CD4-positive, alpha-beta T cell treated with Interleukin-10 for 1 hour (primary cell): ENCODE measurements around the gene SLC6A4.
"Not testable (repeated sequence)": the region's sequence is repeated elsewhere in the genome, so short reads cannot be mapped to it uniquely, and the experiment has no call there.

Source experiments
- DNase-seq: peaks from one replicate; pipeline ENCODE4 v3.0.0-alpha.2; 2020

Gene SLC6A4

DNA sequence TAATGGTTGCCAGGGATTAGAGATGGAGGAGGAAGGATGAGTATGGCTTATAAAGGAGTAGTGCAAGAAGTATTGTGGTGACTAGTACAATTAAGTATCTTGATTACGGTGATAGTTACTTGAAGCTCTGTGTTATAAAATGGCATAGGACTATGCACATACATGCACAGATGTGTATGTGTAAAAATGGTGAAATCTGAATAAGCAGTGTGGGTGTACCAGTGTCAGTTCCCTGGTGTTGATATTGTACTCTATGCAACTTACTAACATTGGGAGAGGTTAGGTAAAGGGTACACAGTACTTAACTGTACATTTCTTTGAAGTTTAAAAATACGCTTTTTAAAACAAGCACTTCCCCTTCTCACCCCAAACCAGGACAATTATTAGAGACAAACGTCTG, 70.3 kb downstream of the SLC6A4 start:
- no peak for DNase-seq

DNA sequence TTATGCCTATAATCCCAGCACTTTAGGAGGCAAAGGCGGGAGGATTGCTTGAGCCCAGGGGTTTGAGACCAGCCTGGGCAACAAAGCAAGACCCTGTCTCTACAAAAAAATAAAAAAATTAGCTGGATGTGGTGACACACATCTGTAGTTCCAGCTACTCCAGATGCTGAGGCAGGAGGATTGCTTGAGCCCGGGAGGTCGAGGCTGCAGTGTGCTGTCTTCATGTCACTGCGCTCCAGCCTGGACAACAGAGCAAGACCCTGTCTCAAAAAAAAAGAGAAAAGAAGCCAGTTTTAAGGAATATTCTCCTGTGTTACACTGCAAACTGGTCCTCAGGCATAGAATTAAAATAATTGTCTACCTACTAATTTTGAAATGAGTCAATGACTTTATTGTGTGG, 71.0 kb downstream of the SLC6A4 start:
- no peak for DNase-seq

DNA sequence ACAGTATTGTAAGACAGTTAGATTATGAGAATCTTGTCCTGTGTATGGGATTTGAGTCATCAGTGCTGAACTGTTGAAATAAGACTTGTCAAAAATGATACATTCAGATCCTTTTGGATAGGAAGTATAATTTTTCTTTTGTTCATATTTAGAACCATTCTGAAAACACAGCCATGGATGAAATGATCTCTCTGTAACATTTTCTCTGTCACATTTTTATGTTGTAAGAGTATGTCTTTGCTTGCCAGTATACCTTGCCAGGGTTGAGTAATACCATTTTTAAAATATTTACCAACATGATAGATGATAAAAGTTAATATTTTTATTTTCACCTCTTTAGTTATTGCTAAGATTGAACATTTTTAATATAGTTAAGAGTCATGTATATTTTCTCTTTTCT, 73.9 kb downstream of the SLC6A4 start:
- DNase-seq, result no peak

DNA sequence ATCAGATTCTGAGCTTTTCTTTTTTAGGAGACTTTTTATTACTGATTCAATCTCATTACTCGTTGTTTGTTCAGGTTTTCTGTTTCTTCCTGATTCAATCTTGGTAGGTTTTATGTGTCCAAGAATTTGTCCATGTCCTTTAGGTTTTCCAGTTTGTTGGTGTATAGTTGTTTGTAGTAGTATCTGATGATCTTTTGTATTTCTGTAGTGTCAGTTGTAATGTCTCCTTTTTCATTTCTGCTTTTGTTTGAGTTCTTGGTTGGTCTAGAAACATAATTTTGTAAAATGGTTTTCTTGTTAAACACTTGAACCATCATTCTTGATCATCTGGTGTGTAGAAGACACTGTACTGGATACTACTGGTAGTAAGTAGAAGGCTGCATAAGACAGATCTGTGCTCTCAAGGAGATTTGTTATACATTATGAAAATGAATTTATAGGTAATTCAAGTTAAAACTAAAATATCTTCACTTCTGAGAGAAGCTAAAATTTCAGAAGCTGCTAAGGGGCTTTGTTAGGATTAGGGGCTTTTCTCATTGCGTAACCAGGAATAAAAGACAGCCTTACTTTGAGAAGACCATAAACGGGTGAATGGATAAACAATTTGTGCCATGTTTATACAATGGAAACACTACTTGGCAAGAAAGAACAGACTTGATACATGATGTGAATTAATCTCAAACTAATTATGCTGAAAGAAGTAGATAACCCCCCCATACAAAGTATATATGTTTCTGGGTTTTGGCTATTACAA, 74.9 kb downstream of the SLC6A4 start:
- no peak for DNase-seq

DNA sequence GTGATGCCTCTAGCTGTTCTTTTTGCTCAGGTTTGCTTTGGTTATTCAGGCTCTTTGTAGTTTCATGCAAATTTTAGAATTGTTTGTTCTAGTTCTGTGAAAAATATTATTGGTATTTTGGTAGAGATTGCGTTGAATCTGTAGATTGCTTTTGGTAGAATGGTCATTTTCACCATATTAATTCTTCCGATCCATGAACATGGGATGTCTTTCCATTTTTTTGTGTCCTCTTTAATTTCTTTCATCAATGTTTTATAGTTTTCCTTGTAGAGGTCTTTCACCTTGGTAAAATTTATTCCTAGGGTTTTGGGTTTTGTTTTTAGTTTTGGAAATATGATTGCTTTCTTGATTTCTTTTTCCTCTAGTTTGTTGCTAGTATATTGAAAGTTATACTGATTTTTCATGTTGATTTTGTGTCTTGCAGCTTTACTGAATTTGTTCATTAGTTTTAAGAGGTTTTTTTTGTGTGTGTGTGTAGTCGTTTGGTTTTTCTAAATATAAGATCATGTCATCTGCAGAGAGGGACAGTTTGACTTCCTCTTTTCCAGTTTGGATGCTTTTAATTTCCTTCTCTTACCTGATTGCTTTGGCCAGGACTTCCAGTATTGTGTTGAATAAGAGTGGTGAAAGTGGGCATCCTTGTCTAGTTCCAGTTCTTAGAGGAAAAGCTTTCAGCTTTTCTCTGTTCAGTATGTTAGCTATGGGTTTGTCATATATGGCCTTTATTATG, 76.4 kb downstream of the SLC6A4 start:
- DNase-seq, result no peak

DNA sequence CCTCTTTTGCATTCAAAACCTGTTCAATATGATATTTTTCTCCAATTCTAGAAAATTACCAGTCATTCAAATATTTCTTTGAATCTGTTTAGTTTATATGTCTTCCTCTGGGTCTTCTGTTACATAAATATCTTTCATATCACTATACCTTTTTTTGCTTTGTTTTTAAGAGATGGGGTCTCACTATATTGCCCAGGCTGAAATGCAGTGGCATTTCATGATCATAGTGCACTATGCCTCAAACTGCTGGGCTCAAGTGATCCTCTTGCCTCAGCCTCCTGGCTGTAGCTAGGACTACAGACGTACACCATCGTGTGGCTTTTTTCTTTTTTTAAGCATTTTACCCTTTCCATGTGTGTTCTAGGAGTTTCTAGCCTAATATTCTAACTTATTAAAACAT, 80.1 kb downstream of the SLC6A4 start:
- no peak for DNase-seq

DNA sequence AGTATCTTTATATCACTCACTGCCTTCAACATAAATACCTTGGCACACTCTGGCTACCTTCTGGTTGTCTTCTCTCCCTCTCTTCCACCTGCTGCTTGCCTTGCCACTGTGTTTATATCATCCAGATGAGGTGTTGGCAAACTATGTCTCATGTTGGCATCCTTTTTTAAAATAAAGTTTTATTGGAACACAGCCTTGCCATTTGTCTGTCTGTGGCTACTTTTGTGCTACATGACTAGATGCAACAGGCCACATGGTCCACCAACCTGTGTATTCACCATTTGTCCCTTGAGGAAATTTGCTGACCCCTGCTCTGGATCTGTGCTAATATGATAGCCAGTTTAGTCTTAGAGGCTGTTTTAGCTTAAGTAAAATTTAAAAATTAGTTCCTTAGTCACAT, 82.0 kb downstream of the SLC6A4 start:
- no peak for DNase-seq

DNA sequence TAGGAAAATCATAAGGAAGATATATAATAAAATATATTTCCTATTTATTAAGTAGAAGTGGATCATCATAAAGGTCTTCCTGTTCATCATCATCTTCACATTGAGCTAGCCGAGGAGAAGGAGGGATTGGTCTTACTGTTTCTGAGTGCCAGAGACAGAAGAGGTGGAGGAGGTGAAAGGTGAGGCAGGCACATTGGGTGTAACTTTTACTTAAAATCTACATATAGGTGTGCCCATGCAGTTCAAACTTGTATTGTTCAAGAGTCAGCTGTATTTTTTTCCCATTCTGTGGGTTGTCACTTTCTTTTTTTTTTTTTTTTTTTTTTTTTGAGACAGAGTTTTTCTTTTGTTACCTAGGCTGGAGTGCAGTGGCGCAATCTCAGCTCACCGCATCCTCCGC, 84.0 kb downstream of the SLC6A4 start:
- no peak for DNase-seq

DNA sequence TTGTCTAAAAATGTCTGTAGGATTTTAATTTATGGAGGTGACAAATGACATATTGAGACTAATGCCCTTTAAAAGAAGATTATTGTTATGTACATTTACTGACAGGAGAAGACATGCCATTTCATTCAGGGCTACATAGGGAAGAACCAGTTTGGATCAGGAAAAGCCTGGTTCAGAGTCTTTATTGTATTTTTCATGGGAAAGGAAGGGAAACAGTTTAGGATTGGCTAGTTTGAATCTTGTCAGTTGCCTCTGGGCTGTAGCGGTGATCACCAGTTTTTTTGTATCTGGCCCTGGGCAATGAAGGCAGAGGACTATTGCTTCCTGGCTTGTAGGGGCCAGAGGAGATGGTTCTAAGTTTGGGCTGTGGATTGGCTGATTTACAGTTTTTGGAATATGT, 87.1 kb downstream of the SLC6A4 start:
- DNase-seq, result no peak

DNA sequence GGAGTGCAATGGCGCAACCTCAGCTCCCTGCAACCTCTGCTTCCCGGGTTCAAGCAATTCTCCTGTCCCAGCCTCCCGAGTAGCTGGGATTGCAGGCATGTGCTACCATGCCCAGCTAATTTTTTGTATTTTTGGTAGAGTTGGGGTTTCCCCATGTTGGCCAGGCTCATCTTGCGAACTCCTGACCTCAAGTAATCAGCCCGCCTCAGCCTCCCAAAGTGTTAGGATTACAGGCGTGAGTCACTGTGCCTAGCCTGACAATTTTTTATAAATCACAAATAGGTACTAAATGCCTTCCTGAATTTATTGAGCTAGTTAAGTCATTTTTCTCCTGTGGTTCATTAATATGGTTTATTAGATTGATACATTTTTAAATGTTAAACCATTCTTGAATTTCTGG, 87.6 kb downstream of the SLC6A4 start:
- not testable (repeated sequence) for DNase-seq
